ENCODE measurements around the gene KCNH1.

Gene KCNH1

GRCh38 chr1:210698661-210699060 is 435.3 kb downstream of the KCNH1 start:
- TF ChIP-seq, protein P1, sequence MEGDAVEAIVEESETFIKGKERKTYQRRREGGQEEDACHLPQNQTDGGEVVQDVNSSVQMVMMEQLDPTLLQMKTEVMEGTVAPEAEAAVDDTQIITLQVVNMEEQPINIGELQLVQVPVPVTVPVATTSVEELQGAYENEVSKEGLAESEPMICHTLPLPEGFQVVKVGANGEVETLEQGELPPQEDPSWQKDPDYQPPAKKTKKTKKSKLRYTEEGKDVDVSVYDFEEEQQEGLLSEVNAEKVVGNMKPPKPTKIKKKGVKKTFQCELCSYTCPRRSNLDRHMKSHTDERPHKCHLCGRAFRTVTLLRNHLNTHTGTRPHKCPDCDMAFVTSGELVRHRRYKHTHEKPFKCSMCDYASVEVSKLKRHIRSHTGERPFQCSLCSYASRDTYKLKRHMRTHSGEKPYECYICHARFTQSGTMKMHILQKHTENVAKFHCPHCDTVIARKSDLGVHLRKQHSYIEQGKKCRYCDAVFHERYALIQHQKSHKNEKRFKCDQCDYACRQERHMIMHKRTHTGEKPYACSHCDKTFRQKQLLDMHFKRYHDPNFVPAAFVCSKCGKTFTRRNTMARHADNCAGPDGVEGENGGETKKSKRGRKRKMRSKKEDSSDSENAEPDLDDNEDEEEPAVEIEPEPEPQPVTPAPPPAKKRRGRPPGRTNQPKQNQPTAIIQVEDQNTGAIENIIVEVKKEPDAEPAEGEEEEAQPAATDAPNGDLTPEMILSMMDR (IDR thresholded peaks at IDR 0.05; ENCODE audit: low read depth, low read length), result no peak
- DNase-seq (ENCODE audit: extremely low read depth, low read depth), result no peak

DNA sequence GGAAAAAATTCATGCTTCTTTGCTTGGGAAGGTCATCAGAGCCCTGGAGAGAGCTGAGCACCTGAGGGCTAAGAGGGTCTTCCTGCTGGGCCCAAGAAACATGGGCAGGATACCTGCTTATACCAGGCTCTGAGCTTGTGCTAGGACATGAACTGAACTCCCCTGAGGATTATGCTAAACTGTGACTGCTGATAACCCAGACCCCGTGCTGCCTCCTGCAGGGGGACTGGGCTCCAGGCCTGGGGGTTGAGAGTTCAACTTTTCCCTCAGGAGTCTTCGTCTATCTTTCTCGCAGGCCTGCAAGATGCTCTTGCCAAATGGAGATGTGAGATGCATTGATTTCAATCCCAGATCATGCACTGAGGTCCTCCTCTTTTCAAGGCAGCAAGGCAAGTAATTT is 436.8 kb downstream of the KCNH1 start:
- TF ChIP-seq, protein P1 (IDR thresholded peaks at IDR 0.05; ENCODE audit: low read depth, low read length), result no peak
- no peak for DNase-seq (ENCODE audit: extremely low read depth, low read depth)

DNA sequence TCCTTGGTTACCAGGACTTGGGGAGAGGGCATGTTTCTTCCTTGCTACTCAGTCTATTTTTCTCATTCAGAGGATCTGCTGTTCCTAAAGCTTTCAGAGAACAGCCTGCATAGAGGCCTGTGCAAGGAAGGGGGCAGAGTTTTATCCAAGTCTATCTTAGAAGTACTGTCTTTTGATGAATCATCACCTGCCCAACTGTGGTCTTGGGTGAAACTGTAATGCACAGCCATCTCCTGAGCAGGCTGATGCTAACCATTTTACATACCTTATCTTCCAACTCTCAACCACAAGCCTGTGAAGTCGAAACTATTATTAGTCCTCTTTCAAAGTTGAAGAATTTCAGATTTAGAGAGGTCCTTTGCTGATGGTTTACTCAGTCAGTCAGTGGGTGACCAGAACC is 437.2 kb downstream of the KCNH1 start:
- no peak for DNase-seq (ENCODE audit: extremely low read depth, low read depth)
- TF ChIP-seq, protein P1 (IDR thresholded peaks at IDR 0.05; ENCODE audit: low read depth, low read length), result no peak

DNA sequence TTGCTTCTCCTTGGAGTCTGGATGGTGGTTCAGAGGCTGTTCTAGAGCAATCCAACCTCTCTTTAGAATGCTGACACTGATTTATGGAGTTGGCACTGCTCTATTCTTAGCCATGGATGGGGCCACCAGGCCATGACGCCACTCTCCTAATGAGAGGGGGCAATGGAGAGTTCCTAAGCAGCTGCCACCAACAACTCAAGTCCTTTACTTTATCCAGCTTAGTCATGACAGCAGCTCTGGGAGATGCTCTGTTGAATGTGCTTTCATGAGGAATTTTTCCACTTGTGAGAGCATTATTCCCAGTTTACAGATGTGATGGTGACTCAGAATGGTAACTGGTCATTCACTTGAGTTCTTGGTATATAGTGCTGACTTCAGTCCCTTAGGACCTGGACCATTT is 438.9 kb downstream of the KCNH1 start:
- TF ChIP-seq, protein P1 (IDR thresholded peaks at IDR 0.05; ENCODE audit: low read depth, low read length), result no peak
- DNase-seq (ENCODE audit: extremely low read depth, low read depth), result no peak

DNA sequence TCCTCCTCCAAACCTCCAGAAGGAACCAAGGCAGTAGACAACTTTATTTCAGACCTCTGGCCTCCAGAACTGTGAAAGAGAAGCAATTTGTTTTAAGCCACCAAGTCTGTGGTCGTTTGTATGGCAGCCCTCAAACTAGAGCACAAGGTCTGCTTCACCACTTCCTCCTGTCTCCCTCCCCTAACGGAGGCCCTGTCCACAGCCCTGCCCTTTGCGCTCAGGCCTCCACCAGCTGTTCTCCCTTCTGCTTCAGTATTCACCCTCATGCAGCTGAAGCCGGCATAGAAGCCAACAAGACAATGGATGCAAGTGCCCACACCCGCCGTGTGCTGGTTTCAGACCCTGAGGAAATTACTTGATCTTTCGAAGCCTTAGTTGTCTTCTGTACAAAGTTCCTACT is 441.2 kb downstream of the KCNH1 start:
- DNase-seq (ENCODE audit: extremely low read depth, low read depth), result no peak

GRCh38 chr1:210691039-210691610 is 442.8 kb downstream of the KCNH1 start:
- DNase-seq (ENCODE audit: extremely low read depth, low read depth), result no peak
- TF ChIP-seq, protein P1 (IDR thresholded peaks at IDR 0.05; ENCODE audit: low read depth, low read length), result no peak

More for the DNA sequence above, 441.2 kb downstream of the KCNH1 start:
- TF ChIP-seq, protein P1 (IDR thresholded peaks at IDR 0.05; ENCODE audit: low read depth, low read length), result no peak

DNA sequence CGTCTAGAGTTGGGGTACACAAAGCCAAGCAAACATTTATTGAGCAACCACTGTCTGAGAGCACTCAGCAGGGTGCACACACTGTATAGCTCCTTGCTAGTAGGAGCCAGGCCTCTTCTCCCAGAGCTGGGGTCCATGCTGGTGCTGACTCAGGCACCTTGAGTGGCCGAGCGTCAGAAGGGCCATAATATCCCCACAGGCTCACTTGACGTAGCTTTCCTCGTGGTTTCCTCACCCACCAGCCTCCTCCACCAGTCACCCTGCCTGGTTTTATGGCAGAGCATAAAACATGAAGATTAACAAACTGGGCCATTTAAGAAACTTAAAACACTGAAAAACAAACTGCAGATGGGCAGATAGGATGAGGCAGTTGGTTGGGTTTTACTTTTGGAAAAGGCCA is 443.7 kb downstream of the KCNH1 start:
- TF ChIP-seq, protein P1 (IDR thresholded peaks at IDR 0.05; ENCODE audit: low read depth, low read length), result no peak
- no peak for DNase-seq (ENCODE audit: extremely low read depth, low read depth)

Data from AG09319 (cell line).